Central memory CD8-positive, alpha-beta T cell (primary cell): ENCODE data around the gene MOCS3.

Experiments used
- ATAC-seq: fragments of 150-1000 bp; cut with Tn5 transposase; replicated peaks from 2 replicates; pipeline ENCODE4 v1.10.0; 2022; ENCODE audit warnings: mild to moderate bottlenecking, moderate FRiP score, moderate number of reproducible peaks; ENCODE audit not compliant: poor library complexity, severe bottlenecking; ENCODE audit errors: extremely low read depth
- DNase-seq, 2 donors: peaks; one replicate each; pipeline ENCODE4 v3.0.0; 2021; ENCODE audit warnings: low spot score in 2 of 2
- H3K27ac Mint-ChIP-seq: one replicate; pipeline ENCODE4 v1.8.0; 2022; ENCODE audit warnings: low read depth, mild to moderate bottlenecking, moderate library complexity, mixed read lengths
- H3K27me3 Mint-ChIP-seq: one replicate; pipeline ENCODE4 v1.8.0; 2022; ENCODE audit warnings: mixed read lengths
- H3K36me3 Mint-ChIP-seq: one replicate; pipeline ENCODE4 v1.8.0; 2022; ENCODE audit warnings: mild to moderate bottlenecking, moderate library complexity, mixed read lengths; ENCODE audit not compliant: insufficient read depth
- H3K4me1 Mint-ChIP-seq: one replicate; pipeline ENCODE4 v1.8.0; 2022; ENCODE audit warnings: mixed read lengths
- H3K4me3 Mint-ChIP-seq: one replicate; pipeline ENCODE4 v1.8.0; 2022; ENCODE audit warnings: mild to moderate bottlenecking, moderate library complexity, mixed read lengths
- H3K9me3 Mint-ChIP-seq: one replicate; pipeline ENCODE4 v1.8.0; 2022; ENCODE audit warnings: mixed read lengths

The MOCS3 gene

GRCh38 chr20:50948132-50948785 is 10.4 kb upstream of the MOCS3 start:
- H3K4me3 Mint-ChIP-seq: no peak overlapping the region
- H3K4me1 Mint-ChIP-seq: peaks cover 11% of the 10 kb centered on the region
- H3K27ac Mint-ChIP-seq: no peak overlapping the region
- ATAC-seq: no peak
- no peaks in the 10 kb centered on the region for H3K9me3 Mint-ChIP-seq
- H3K27me3 Mint-ChIP-seq: no peaks in the 10 kb centered on the region
- no peak for DNase-seq
- H3K36me3 Mint-ChIP-seq: peaks cover 69% of the 10 kb centered on the region

DNA sequence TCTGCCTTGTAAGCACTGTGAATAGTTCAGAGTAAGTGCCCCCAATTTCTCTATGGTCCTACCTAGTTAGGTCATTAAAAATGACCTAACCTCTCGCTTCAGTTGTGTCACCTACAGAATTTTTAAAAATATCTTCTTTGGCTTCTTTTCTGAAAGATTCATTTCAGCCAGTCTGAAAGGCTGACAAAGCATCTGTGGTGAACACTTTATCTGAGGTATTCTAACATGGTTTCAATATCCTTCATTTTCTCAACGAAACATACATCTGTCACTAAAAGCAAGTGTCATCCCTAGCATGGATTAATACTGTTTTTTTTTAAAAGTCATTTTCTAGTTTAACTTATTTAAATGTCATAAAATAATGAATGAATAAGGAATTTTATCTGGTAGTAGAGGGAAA is 5.4 kb upstream of the MOCS3 start:
- peaks cover 60% of the 10 kb centered on the region for H3K36me3 Mint-ChIP-seq
- no peak overlapping the region for H3K27ac Mint-ChIP-seq
- H3K4me3 Mint-ChIP-seq: no peak overlapping the region
- H3K9me3 Mint-ChIP-seq: no peaks in the 10 kb centered on the region
- no peak for ATAC-seq
- H3K27me3 Mint-ChIP-seq: no peaks in the 10 kb centered on the region
- H3K4me1 Mint-ChIP-seq: peaks cover 32% of the 10 kb centered on the region
- DNase-seq: no peak

DNA sequence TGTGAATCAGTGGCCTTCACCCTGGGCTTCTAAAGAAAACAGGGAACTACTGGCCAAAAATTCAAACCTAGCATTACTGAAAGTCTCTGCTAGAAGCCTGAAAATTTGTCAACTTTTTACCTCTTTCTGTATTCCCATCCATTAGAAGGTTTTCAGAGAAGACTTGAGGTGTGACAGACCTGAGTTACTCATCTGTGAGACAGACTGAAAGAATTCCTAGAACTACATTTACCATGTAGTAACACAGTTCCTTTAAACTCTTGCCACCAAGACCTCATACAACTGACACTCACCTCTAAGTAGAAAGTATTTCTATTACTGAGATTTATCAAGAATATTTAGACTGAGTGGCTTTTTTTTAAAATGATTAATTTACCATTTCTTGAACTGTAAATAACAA is 4.8 kb upstream of the MOCS3 start:
- Mint-ChIP-seq H3K9me3 (no peaks in the 10 kb centered on the region), H3K4me3 (no peak overlapping the region), H3K27me3 (no peaks in the 10 kb centered on the region), H3K4me1 (peaks cover 32% of the 10 kb centered on the region), H3K27ac (no peak overlapping the region), H3K36me3 (peaks cover 62% of the 10 kb centered on the region)
- no peak for DNase-seq
- no peak for ATAC-seq

DNA sequence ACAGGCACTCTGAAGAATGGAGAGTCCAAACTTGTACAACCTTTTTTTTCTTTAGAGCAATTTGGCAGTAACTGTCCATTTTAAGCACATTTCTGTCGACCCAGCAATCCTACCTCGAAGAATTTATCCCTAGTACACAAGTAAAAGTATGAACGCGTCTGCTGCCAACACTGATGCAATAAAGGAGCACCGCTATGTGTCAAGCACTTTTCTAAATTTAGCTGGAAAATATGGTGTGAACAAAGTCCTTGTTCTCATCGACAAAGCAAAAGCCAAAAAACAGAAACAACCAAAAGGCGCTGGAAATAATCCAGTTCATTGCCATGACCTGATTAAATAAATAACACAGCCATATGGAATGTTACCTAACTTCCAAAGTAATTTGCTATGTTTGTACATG is 1.3 kb upstream of the MOCS3 start:
- Mint-ChIP-seq H3K4me3 (peak overlapping the region; percentile 95), H3K27me3 (no peaks in the 10 kb centered on the region), H3K9me3 (no peaks in the 10 kb centered on the region), H3K36me3 (peaks cover 42% of the 10 kb centered on the region), H3K27ac (peak overlapping the region; percentile 98), H3K4me1 (peaks cover 26% of the 10 kb centered on the region)
- no peak for ATAC-seq
- no peak for DNase-seq

- Mint-ChIP-seq H3K4me1 (peaks cover 26% of the 10 kb centered on the region), H3K36me3 (peaks cover 38% of the 10 kb centered on the region)
- ATAC-seq: peak; percentile 86
Measured at GRCh38 chr20:50957798-50958614, 612 bp upstream of the MOCS3 start, which contains the start of gene DPM1. DPM1 (minus strand) TSS chr20:50958532; CDS start chr20:50958523, 9 bp downstream.

DNA sequence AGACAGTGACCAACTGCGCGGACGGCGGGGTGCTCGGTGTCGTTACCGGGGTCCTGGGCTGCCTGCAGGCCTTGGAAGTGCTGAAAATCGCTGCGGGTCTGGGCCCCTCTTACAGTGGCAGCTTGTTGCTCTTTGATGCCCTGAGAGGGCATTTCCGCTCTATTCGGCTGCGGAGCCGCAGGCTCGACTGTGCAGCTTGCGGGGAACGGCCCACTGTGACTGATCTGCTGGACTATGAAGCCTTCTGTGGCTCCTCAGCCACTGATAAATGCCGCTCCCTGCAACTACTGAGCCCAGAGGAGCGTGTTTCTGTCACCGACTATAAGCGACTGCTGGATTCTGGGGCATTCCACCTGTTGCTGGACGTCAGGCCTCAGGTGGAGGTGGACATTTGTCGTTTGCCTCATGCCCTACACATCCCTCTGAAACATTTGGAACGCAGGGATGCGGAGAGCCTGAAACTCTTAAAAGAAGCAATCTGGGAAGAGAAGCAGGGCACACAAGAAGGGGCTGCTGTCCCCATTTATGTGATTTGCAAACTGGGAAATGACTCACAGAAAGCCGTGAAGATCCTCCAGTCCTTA is 1.0 kb downstream of the MOCS3 start:
- DNase-seq: no peak
- peaks cover 27% of the 10 kb centered on the region for H3K36me3 Mint-ChIP-seq
- H3K27me3 Mint-ChIP-seq: no peaks in the 10 kb centered on the region
- no peak for ATAC-seq
- H3K9me3 Mint-ChIP-seq: no peaks in the 10 kb centered on the region
- H3K4me1 Mint-ChIP-seq: peaks cover 26% of the 10 kb centered on the region
- peak overlapping the region; percentile 95 for H3K4me3 Mint-ChIP-seq
- H3K27ac Mint-ChIP-seq: peak overlapping the region; percentile 98

More at GRCh38 chr20:50957798-50958614, 612 bp upstream of the MOCS3 start, which contains the start of gene DPM1:
- Mint-ChIP-seq H3K27me3 (no peaks in the 10 kb centered on the region), H3K4me3 (peak within 1 kb of the TSS; percentile 95), H3K27ac (peak within 1 kb of the TSS; percentile 98), H3K9me3 (no peaks in the 10 kb centered on the region)
- peak; percentile 79 to 86 for DNase-seq

DNA sequence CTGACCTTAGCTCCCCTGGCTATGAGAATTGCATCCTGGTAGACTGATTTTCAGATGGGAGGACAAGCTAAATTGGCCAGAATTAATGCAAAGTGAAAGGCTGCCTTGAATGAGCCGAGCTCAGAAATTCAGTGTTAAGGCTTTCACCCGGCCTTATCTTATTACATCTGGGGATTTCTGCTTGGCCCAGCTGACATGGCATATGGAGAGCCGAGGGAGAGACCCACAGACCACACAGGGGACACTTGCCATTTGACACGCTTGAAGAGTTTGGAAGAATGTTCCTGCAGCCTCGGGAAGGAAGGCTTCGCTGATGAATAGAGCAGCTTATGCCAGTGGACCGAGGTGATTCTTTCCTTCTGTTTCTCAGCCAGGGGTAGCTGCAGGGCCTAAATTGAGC is 9.0 kb downstream of the MOCS3 start:
- Mint-ChIP-seq H3K27me3 (peaks cover 7% of the 10 kb centered on the region), H3K36me3 (no peaks in the 10 kb centered on the region), H3K4me1 (no peaks in the 10 kb centered on the region), H3K4me3 (no peak overlapping the region), H3K9me3 (no peaks in the 10 kb centered on the region), H3K27ac (no peak overlapping the region)
- ATAC-seq: no peak
- DNase-seq: no peak

DNA sequence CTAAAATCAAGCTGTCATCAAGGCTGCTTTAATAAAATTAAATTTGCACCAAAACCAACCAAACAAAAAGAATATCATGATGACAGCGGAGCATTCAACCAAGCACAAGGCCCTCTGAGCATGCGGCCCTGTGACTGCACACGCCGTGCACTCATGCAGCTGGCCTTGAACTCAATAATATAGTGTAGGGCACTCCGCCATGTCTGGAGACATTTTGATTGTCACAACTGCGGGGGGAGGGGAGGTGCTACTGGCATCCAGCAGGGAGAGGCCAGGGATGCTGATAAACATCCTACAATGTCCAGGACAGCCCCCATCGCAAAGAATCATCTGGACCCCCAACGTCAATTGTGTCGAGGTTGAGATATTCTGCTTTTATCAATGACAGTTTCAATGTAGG is 9.7 kb downstream of the MOCS3 start:
- H3K9me3 Mint-ChIP-seq: no peaks in the 10 kb centered on the region
- no peaks in the 10 kb centered on the region for H3K4me1 Mint-ChIP-seq
- ATAC-seq (no peak), DNase-seq (no peak)
- H3K36me3 Mint-ChIP-seq: no peaks in the 10 kb centered on the region
- no peak overlapping the region for H3K27ac Mint-ChIP-seq
- no peak overlapping the region for H3K4me3 Mint-ChIP-seq
- peaks cover 7% of the 10 kb centered on the region for H3K27me3 Mint-ChIP-seq

DNA sequence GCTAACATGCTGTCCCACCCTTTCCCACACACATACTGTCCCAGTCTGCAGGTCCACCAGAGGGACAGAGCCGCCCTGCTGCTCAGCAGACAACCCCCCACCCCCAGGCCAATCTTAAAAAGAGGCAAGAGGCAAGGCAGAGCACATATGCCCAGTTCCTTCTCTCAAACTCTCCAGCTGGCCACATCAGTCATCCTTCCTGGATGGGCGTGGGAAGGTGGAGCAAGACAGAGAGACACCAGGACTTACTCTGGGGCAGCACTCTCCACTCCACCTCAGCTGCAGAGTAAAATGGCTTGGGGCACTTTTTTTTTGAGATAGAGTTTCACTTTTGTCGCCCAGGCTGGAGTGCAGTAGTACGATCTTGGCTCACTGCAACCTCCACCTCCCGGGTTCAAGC is 10.8 kb downstream of the MOCS3 start:
- no peak for DNase-seq

GRCh38 chr20:50969912-50970311 is 11.3 kb downstream of the MOCS3 start:
- Mint-ChIP-seq H3K27me3 (peaks cover 13% of the 10 kb centered on the region), H3K36me3 (no peaks in the 10 kb centered on the region), H3K4me1 (no peaks in the 10 kb centered on the region), H3K27ac (no peak overlapping the region), H3K9me3 (no peaks in the 10 kb centered on the region), H3K4me3 (no peak overlapping the region)
- DNase-seq (no peak), ATAC-seq (no peak)

More for the DNA sequence above, 10.8 kb downstream of the MOCS3 start:
- ATAC-seq: no peak
- Mint-ChIP-seq H3K4me3 (no peak overlapping the region), H3K27me3 (peaks cover 9% of the 10 kb centered on the region), H3K4me1 (no peaks in the 10 kb centered on the region), H3K9me3 (no peaks in the 10 kb centered on the region), H3K27ac (no peak overlapping the region), H3K36me3 (no peaks in the 10 kb centered on the region)

DNA sequence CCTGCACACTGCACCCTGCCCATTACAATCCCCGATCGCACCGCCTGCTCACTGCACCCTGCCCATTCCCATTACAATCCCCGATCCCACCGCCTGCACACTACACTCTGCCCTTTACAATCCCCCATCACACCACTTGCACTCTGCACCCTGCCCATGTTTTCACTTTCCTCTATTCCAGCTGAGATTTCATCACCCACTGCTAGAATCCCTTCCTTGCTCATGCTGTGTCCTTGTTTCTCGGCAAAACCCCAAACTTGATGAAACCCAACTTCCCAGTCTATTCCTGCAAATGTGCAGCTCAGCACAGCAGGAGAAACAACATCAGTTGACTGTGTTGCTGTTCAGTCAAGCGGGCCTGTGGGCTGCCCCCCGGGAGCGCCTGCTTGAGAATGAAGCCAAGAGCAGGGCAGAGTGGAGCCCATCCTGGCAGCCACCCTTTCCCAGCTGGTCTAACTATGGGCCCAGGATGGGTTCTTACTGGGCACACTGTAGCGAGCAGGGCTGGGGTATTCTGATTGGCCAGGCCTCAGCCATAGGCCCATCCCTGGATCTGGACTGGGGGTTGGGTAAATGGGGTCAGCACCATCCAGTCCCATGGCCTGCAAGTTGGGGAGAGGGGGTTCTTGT is 17.2 kb downstream of the MOCS3 start:
- no peak overlapping the region for H3K4me3 Mint-ChIP-seq

More for the DNA sequence above, 17.2 kb downstream of the MOCS3 start:
- DNase-seq: no peak
- Mint-ChIP-seq H3K27ac (no peak overlapping the region), H3K36me3 (no peaks in the 10 kb centered on the region), H3K9me3 (no peaks in the 10 kb centered on the region), H3K27me3 (peaks cover 65% of the 10 kb centered on the region), H3K4me1 (no peaks in the 10 kb centered on the region)
- no peak for ATAC-seq
